Muscle layer of duodenum (tissue), 2 donors: ENCODE measurements around the gene TMEM52.

Source experiments
- H3K27ac ChIP-seq: one replicate; pipeline ENCODE4 v1.7.0; 2013; ENCODE audit warnings: mild to moderate bottlenecking, low read length
- H3K27me3 ChIP-seq: one replicate; pipeline ENCODE4 v1.7.0; 2013; ENCODE audit warnings: low read depth, mild to moderate bottlenecking, control low read depth, low read length
- H3K36me3 ChIP-seq, 2 donors: one replicate each; pipeline ENCODE4 v1.7.0; 2013; ENCODE audit warnings: low read length in 2 of 2, control low read depth in 1 of 2, mild to moderate bottlenecking in 1 of 2; ENCODE audit not compliant: insufficient read depth in 2 of 2, control insufficient read depth in 1 of 2
- H3K4me1 ChIP-seq, 2 donors: one replicate each; pipeline ENCODE4 v1.7.0; 2013; ENCODE audit warnings: low read length in 2 of 2, mild to moderate bottlenecking in 2 of 2, control low read depth in 1 of 2, moderate library complexity in 1 of 2; ENCODE audit not compliant: insufficient read depth in 2 of 2, control insufficient read depth in 1 of 2
- H3K4me3 ChIP-seq, 2 donors: one replicate each; pipeline ENCODE4 v1.7.0; 2013; ENCODE audit warnings: low read length in 2 of 2, low read depth in 1 of 2, mild to moderate bottlenecking in 1 of 2
- H3K9me3 ChIP-seq, 2 donors: one replicate each; pipeline ENCODE4 v1.7.0; 2013; ENCODE audit warnings: low read length in 2 of 2, control low read depth in 1 of 2, mild to moderate bottlenecking in 1 of 2; ENCODE audit not compliant: control insufficient read depth in 1 of 2
- donor health status: healthy.

Gene TMEM52

GRCh38 chr1:1945782-1946393 is 26.8 kb upstream of the TMEM52 start:
- no peak overlapping the region for H3K27ac ChIP-seq
- H3K4me3 ChIP-seq: no peak overlapping the region
- no peaks in the 10 kb centered on the region for H3K27me3 ChIP-seq
- no peaks in the 10 kb centered on the region for H3K36me3 ChIP-seq
- peaks cover 0 to 14% of the 10 kb centered on the region in 2 donors for H3K4me1 ChIP-seq
- H3K9me3 ChIP-seq: no peaks in the 10 kb centered on the region

- Histone ChIP-seq H3K4me1 (peaks cover 0 to 14% of the 10 kb centered on the region in 2 donors), H3K27me3 (no peaks in the 10 kb centered on the region), H3K4me3 (peak overlapping the region in 1 of 2 donors; percentile 42), H3K27ac (no peak overlapping the region), H3K36me3 (no peaks in the 10 kb centered on the region), H3K9me3 (no peaks in the 10 kb centered on the region)
Measured at GRCh38 chr1:1943834-1944570, 24.9 kb upstream of the TMEM52 start.

GRCh38 chr1:1942753-1943656 is 23.9 kb upstream of the TMEM52 start:
- no peaks in the 10 kb centered on the region for H3K9me3 ChIP-seq
- no peaks in the 10 kb centered on the region for H3K36me3 ChIP-seq
- H3K4me1 ChIP-seq: peaks cover 0 to 14% of the 10 kb centered on the region in 2 donors
- no peak overlapping the region for H3K27ac ChIP-seq
- no peak overlapping the region for H3K4me3 ChIP-seq
- H3K27me3 ChIP-seq: no peaks in the 10 kb centered on the region

GRCh38 chr1:1941868-1942752 is 23.0 kb upstream of the TMEM52 start:
- H3K27ac ChIP-seq: no peak overlapping the region
- H3K4me3 ChIP-seq: no peak overlapping the region
- no peaks in the 10 kb centered on the region for H3K27me3 ChIP-seq
- H3K36me3 ChIP-seq: no peaks in the 10 kb centered on the region
- no peaks in the 10 kb centered on the region for H3K9me3 ChIP-seq
- H3K4me1 ChIP-seq: peaks cover 0 to 14% of the 10 kb centered on the region in 2 donors

- no peak overlapping the region for H3K4me3 ChIP-seq
- H3K4me1 ChIP-seq: peaks cover 0 to 9% of the 10 kb centered on the region in 2 donors
- no peaks in the 10 kb centered on the region for H3K36me3 ChIP-seq
- no peaks in the 10 kb centered on the region for H3K27me3 ChIP-seq
- no peaks in the 10 kb centered on the region for H3K9me3 ChIP-seq
- no peak overlapping the region for H3K27ac ChIP-seq
Measured at GRCh38 chr1:1941211-1941841, 22.2 kb upstream of the TMEM52 start.

- H3K36me3 ChIP-seq: no peaks in the 10 kb centered on the region
- H3K9me3 ChIP-seq: no peaks in the 10 kb centered on the region
- peaks cover 0 to 9% of the 10 kb centered on the region in 2 donors for H3K4me1 ChIP-seq
- no peaks in the 10 kb centered on the region for H3K27me3 ChIP-seq
- H3K27ac ChIP-seq: no peak overlapping the region
- no peak overlapping the region for H3K4me3 ChIP-seq
Measured at GRCh38 chr1:1940123-1940425, 21.0 kb upstream of the TMEM52 start.

- Histone ChIP-seq H3K4me1 (peaks cover 0 to 9% of the 10 kb centered on the region in 2 donors), H3K27ac (no peak overlapping the region), H3K27me3 (no peaks in the 10 kb centered on the region), H3K9me3 (no peaks in the 10 kb centered on the region), H3K36me3 (no peaks in the 10 kb centered on the region), H3K4me3 (no peak overlapping the region)
Measured at GRCh38 chr1:1939296-1940122, 20.4 kb upstream of the TMEM52 start.

GRCh38 chr1:1938613-1939295 is 19.7 kb upstream of the TMEM52 start:
- Histone ChIP-seq H3K27me3 (no peaks in the 10 kb centered on the region), H3K36me3 (no peaks in the 10 kb centered on the region), H3K4me3 (no peak overlapping the region), H3K9me3 (no peaks in the 10 kb centered on the region), H3K27ac (no peak overlapping the region), H3K4me1 (peaks cover 0 to 2% of the 10 kb centered on the region in 2 donors)

- no peaks in the 10 kb centered on the region for H3K4me1 ChIP-seq
- H3K4me3 ChIP-seq: no peak overlapping the region
- H3K27ac ChIP-seq: no peak overlapping the region
- H3K36me3 ChIP-seq: no peaks in the 10 kb centered on the region
- H3K27me3 ChIP-seq: no peaks in the 10 kb centered on the region
- H3K9me3 ChIP-seq: no peaks in the 10 kb centered on the region
Measured at GRCh38 chr1:1938276-1938573, 19.1 kb upstream of the TMEM52 start.
